CD4-positive, alpha-beta T cell treated with Interleukin-10 for 1 hour (primary cell): Measurements from ENCODE around the gene HYOU1.
"Not testable (repeated sequence)": the region's sequence is repeated elsewhere in the genome, so short reads cannot be mapped to it uniquely, and the experiment has no call there.

Experiments
- DNase-seq: peaks from one replicate; pipeline ENCODE4 v3.0.0-alpha.2; 2020

HYOU1 gene

DNA sequence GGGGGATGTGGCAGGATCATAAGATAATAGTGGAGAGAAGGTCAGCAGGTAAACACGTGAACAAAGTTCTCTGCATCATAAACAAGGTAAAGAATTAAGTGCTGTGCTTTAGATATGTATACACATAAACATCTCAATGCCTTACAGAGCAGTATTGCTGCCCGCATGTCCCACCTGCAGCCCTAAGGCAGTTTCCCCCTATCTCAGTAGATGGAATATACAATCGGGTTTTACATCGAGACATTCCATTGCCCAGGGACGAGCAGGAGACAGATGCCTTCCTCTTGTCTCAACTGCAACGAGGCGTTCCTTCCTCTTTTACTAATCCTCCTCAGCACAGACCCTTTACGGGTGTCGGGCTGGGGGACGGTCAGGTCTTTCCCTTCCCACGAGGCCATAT, 17.5 kb downstream of the HYOU1 start:
- DNase-seq = not testable (repeated sequence)

DNA sequence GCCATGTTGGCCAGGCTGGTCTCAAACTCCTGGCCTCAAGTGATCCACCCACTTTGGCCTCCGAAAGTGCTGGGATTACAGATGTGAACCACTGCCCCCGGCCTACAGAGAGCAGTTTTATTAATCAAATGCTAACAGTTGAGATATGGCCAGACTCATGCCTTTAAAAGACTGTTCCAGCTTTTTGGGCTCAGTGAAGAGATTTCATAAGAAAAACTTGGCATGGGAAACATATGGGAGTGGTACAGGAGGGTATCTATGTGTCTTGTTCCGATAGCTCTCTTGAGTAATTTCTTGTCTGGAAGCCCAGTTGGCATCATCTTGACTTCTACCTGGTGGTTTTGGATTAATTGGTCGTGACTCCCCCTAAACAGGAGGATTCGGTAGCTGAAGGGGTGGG, 18.1 kb downstream of the HYOU1 start:
- no peak for DNase-seq

DNA sequence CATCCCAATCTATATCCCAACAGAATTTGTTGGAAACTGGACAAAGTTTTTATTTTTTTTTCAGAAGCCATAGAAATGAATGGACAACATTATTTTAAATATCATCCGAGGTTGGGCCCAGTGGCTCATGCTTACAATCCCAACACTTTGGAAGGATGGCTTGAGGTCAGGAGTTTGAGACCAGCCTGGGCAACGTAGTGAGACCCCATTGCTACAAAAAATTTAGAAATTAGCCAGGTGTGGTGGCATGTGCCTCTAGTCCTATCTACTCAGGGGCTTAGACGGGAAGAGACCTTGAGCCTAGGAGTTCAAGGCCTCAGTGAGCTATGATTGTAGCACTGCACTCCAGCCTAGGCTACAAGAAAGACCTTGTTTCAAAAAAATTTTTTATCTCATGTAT, 22.2 kb downstream of the HYOU1 start:
- DNase-seq = no peak

GRCh38 chr11:119033421-119033820, 23.6 kb downstream of the HYOU1 start:
- DNase-seq = not testable (repeated sequence)

- no peak for DNase-seq
Observed at GRCh38 chr11:119031912-119032280, 25.1 kb downstream of the HYOU1 start.

DNA sequence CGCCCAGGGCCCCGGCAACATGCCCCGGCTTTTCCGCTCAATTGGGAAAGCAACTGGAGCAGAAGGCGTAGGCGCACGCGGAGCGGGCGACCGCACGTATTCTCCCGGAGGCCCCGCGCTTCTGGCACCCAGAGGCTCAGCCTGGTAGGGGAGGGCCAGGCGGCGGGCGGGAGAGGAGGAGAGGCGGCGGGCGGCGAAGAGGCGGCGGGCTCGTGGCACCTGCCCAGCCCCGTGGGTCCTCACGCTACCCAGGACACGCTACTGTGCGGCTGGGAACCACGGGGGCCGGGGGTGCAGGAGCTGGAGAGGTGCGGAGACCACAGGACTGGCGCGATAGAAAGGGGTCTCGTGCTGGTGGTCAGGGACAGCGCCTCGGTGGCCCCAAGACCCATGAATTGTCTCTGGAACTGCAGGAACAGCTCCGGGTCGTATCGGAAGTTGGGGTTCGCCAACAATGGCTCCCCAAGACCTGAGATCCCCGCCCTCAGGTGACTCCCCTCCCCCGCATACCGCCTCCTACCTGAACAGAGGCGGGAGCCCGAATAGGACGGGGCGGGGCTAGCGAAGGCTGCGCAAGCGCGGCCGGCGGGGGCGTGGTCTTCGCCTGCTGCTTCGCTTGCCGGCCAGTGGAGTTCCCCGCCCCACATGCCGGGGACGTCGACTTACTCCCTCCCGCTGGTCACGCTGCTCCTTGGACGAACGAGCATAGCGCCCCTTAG, 26.5 kb downstream of the HYOU1 start, which contains the start of gene SLC37A4:
Gene SLC37A4, minus strand, starts transcription at position 549 of the 719 bp plus-strand sequence.
- peak; percentile 100 for DNase-seq

DNA sequence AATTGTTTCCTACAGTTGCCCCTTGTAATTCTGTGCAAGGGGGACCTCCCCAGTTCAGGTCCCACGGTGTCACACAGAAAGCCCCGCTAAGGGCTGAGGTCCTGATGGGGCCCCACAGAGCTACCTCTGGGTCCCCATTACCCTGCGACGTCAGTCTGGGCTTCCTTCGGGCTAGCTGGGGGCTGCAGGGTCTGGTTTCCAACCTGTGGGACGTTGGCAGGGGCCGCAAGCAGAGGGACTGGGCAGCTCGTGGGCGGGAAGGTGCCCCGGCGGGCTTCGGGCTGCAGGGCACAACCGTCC, 27.0 kb downstream of the HYOU1 start:
- no peak for DNase-seq

GRCh38 chr11:119029340-119030028, 27.5 kb downstream of the HYOU1 start:
- DNase-seq = no peak

DNA sequence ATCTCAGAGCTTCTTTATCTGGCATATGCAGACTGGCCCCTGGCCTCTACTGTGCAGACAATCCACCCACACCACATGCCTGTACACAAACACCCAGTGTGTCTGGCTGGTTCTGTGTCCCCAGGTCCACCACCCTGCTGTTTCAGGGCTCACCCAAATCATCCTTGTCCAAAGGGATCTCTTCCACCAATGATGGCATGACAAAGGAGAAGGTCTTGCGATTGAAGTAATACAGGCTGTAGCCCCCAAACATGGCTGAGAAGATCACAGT, 28.0 kb downstream of the HYOU1 start:
- no peak for DNase-seq

DNA sequence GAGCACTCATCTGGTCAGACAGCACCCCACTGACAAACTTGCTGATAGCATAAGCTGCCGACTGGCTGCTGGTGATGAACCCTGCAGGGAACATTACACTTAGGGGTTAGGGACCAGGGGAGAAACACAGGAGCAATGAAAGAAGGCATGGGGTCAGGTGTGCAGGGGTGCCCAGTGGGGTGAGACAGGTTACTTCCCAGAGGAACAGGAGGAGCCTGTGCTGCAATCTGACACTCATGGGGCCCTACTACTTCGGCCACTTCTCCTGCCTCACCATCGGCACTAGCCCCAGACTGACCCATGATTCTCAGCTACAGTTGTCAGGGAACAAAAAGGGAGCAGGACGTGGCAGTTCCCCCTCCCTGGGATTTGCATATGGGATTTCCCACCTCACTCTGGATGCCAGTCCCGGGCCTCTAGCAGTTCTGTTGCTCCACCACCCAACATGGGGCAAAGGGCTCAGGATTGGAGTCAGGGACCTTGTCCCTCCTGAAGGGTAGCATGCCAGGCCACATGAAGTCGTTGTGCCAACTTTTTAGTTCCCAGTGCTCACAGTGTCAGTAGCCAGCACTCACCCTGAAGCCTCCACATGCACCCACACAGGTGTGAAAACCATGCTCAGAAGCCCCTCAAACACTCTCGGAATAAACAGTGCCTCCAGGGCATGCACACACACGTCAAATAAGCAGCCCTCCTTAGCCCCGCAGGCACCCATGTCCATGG, 28.5 kb downstream of the HYOU1 start:
- no peak for DNase-seq

DNA sequence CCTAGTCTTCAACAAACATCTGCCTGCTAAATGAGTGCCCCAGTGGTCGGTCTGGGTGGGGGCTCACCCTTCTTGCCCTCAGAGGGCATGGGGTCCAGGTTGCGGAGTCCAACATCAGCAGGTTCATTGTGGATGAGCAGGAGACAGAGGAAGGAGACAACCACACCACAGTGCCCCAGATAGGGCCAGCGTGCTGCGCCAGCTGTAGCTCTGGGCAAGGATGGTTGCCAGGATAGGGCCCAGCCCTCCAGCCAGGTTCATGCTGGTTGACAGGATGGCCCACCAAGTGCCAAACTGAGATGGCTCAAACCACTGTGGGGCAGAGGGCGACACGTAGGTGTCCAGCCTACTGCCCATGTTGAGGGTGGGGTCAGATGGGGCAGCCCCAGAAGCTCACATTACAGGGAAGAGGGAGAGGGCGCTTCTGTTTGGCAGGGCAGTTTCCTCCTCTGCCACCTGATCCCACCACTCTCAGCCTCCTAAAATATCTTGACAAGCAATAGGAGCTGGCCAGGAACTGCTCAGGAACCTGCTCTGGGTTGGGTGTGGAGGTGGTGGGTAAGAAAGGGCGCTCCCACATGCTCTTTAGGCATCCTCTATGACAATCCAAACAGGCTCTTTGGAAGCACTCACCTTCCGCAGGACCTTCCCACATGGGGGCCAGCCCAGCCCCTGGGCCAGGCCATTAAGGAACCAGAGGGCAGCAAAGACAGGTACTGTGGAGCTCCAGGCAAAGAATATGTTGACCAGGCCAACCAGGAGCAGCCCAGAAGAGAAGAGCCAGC, 29.3 kb downstream of the HYOU1 start:
- DNase-seq = no peak

DNA sequence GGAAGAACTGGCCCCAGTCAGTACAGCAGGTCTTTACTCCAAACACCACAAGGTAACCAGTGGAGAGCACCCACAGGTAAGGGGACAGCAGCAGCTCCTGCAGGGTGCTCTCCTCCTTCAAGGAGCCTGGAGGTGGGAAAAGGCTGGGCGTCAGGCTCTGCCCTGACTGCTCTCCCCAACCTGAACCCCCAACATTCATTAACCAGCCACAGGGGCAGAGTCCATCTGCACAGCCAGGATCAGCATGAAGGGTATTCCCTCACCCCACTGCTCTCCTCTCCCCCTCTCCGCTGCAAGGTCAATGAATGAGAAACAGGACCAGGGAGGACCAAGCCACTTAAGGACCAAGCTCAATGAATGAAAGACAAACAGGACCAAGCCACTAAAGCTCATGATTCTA, 30.0 kb downstream of the HYOU1 start:
- no peak for DNase-seq

GRCh38 chr11:119025978-119026766, 30.8 kb downstream of the HYOU1 start:
- no peak for DNase-seq

DNA sequence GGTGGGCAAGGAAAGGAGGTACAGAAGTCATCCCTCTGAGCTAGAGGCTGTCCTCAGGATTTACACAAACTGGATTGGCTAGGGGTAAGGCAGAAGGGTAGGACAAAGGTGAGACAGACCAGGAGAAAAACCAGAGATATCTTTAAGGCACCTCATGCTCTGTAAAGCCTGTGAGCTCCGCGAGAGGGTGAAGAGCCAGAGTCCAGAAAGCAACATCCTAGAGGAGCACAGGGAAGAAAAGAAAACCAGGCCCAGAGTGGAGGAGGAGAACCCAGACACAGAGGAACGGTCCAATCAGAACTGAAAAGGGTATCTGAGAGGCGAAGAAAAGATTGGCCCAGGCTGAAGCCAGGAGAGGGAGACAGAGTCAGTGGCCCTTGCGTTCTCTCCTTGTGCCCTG, 31.5 kb downstream of the HYOU1 start:
- DNase-seq = no peak

DNA sequence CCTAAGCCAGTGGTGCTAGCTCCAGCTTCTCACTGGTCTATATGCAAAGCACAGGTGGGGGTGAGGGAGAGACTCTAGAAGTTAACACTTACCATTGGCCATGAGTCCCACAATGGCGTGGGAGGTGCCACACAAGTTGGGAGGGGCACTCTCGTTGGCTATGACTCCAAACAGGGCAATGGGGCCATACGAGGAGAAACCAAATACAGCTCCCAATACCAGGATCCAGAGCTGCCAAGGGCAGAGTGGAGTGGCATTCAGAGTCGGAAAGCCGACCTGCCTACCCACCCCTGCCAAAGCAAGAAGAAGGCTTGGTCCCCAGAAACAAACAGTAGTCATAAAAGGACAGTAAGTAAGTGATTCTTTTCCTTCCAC, 31.9 kb downstream of the HYOU1 start:
- no peak for DNase-seq

DNA sequence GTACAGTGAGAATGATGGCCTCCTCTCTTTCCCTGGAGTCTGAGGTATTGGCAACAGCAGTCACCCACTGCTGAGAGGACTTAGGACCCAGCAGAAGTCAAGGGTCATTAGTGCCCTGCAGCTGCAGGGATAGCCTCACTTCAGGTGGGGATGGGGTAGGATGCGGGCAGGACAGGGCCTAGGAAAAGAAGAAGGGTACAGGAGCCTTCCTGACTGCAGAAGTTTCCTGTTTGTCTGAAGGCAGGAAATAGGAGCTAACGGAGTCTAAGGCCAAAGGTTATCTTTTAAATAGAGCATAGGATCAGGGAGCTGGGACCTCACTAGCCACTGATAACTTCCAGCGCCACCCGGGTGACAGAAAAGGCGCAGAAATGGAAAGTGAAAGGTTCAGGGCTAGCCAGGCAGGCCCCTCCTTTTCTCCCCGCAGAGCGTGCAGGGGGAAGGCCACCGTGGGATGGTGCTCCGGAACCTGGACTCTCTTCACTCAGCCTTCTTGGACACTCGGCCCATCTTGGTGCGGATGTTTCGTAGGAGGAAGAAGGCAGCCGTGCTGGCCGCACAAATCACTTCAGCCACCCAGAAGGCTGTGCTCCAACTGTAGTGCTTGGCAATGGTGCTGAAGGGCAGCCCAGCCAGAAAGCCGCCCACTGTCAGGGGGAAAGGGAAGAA, 32.4 kb downstream of the HYOU1 start:
- DNase-seq = no peak

GRCh38 chr11:119023741-119024140, 33.3 kb downstream of the HYOU1 start:
- DNase-seq = no peak

GRCh38 chr11:119021631-119022030, 35.4 kb downstream of the HYOU1 start:
- no peak for DNase-seq

GRCh38 chr11:119019996-119020395, 37.0 kb downstream of the HYOU1 start:
- DNase-seq = no peak

GRCh38 chr11:119018074-119018938, 38.7 kb downstream of the HYOU1 start, which contains the start of the genes RPS25 and TRAPPC4:
RPS25 (minus strand) TSS chr11:119018343; CDS start chr11:119018284, 59 bp downstream.
TRAPPC4 (plus strand) TSS chr11:119018766; CDS start chr11:119018796, 30 bp downstream.
- DNase-seq = peak; percentile 95

DNA sequence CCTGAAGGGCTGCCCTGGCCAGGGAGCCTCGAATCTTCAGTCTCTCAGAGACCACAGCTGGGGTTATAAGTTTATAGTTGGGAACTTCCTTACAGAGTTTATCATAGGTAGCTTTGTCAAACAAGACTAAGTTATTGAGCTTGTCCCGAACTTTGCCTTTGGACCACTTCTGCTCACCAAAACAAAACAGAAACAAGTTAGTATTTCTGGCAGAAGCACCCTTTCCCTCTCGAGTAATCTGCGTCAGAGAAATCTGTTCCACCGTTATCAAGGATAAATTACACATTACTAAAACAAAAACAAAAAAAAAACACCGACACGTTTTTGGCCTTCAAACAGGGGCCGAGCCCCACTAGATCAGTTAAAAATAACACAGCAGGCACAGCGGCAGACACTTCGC, 39.6 kb downstream of the HYOU1 start:
- DNase-seq = not testable (repeated sequence)
